Activated T-helper 2 cell treated with anti-CD3 and anti-CD28 coated beads, Interferon-gamma antibody, Interleukin-2, Interleukin-4, amounts not matched to agents 10 μg/mL and 5 μg/mL and 100 μg/mL, durations not matched to agents 14 hours and 24 hours and 36 hours (primary cell): ENCODE results near the gene LRP1. TPM values are rescaled to one million over a fixed set of nuclear protein-coding genes. Genes with fewer than 3 reads are reported as not detected.

Source experiments
- DNase-seq: peaks from one replicate; pipeline ENCODE4 v3.0.0; 2021; ENCODE audit warnings: low spot score
- H3K27ac Mint-ChIP-seq: one replicate; pipeline ENCODE4 v1.8.0; 2021; ENCODE audit warnings: mixed read lengths
- H3K27me3 Mint-ChIP-seq: one replicate; pipeline ENCODE4 v1.8.0; 2021; ENCODE audit warnings: low read depth, mixed read lengths
- H3K36me3 Mint-ChIP-seq: one replicate; pipeline ENCODE4 v1.8.0; 2021; ENCODE audit warnings: low read depth, mixed read lengths
- H3K4me1 Mint-ChIP-seq: one replicate; pipeline ENCODE4 v1.8.0; 2021; ENCODE audit warnings: low read depth, mixed read lengths
- H3K4me3 Mint-ChIP-seq: one replicate; pipeline ENCODE4 v1.8.0; 2021; ENCODE audit warnings: low read depth, mild to moderate bottlenecking, moderate library complexity, mixed read lengths
- H3K9me3 Mint-ChIP-seq: one replicate; pipeline ENCODE4 v1.8.0; 2021; ENCODE audit warnings: mixed read lengths
- intact Hi-C: fragments of 100-400 bp; cut with micrococcal nuclease; formaldehyde crosslinking; loops from one replicate; pipeline ENCODE4 v1.15.1; 2023
- total RNA-seq: library from RNA; stranded (reverse); gene quantifications from 2 replicates; pipeline ENCODE4 v1.2.3, GENCODE V29; 2022

The LRP1 gene
- total RNA-seq, 1 donor from 2014 or later, result 2.1 TPM

- peaks cover 39% of the 10 kb centered on the region for H3K4me1 Mint-ChIP-seq
- no peaks in the 10 kb centered on the region for H3K9me3 Mint-ChIP-seq
- no peaks in the 10 kb centered on the region for H3K27me3 Mint-ChIP-seq
- DNase-seq, result no peak
- intact Hi-C loops, result no loop called here
- no peak overlapping the region for H3K4me3 Mint-ChIP-seq
- H3K36me3 Mint-ChIP-seq, result peaks cover 90% of the 10 kb centered on the region
- peak overlapping the region; percentile 51 for H3K27ac Mint-ChIP-seq
These were observed 31.3 kb upstream of the LRP1 start for GRCh38 chr12:57096748-57097553.

- intact Hi-C loops, result no loop called here
- Mint-ChIP-seq H3K27ac (no peak overlapping the region), H3K9me3 (no peaks in the 10 kb centered on the region), H3K4me3 (no peak overlapping the region), H3K4me1 (peaks cover 34% of the 10 kb centered on the region), H3K36me3 (peaks cover 90% of the 10 kb centered on the region), H3K27me3 (no peaks in the 10 kb centered on the region)
- no peak for DNase-seq
These were observed 30.8 kb upstream of the LRP1 start for GRCh38 chr12:57097554-57097835.

- DNase-seq, result no peak
- H3K4me1 Mint-ChIP-seq, result peaks cover 25% of the 10 kb centered on the region
- peaks cover 86% of the 10 kb centered on the region for H3K36me3 Mint-ChIP-seq
- intact Hi-C loops, result no loop called here
- H3K27me3 Mint-ChIP-seq, result no peaks in the 10 kb centered on the region
- no peak overlapping the region for H3K27ac Mint-ChIP-seq
- no peaks in the 10 kb centered on the region for H3K9me3 Mint-ChIP-seq
- no peak overlapping the region for H3K4me3 Mint-ChIP-seq
These were observed 29.7 kb upstream of the LRP1 start for GRCh38 chr12:57098546-57098945.

- Mint-ChIP-seq H3K36me3 (peaks cover 87% of the 10 kb centered on the region), H3K27ac (peak overlapping the region; percentile 36), H3K9me3 (no peaks in the 10 kb centered on the region), H3K27me3 (no peaks in the 10 kb centered on the region), H3K4me3 (no peak overlapping the region), H3K4me1 (peaks cover 23% of the 10 kb centered on the region)
- DNase-seq, result no peak
- intact Hi-C loops, result no loop called here
These were observed 29.1 kb upstream of the LRP1 start for GRCh38 chr12:57099047-57099714.

GRCh38 chr12:57099766-57100165 lies 28.5 kb upstream of the LRP1 start:
- Mint-ChIP-seq H3K4me3 (no peak overlapping the region), H3K27ac (no peak overlapping the region), H3K27me3 (no peaks in the 10 kb centered on the region), H3K36me3 (peaks cover 87% of the 10 kb centered on the region), H3K9me3 (no peaks in the 10 kb centered on the region), H3K4me1 (peaks cover 17% of the 10 kb centered on the region)
- intact Hi-C loops, result no loop called here
- DNase-seq, result no peak

GRCh38 chr12:57101892-57102695 lies 26.2 kb upstream of the LRP1 start:
- intact Hi-C loops, result no loop called here
- peak overlapping the region; percentile 46 for H3K27ac Mint-ChIP-seq
- H3K36me3 Mint-ChIP-seq, result peaks cover 87% of the 10 kb centered on the region
- H3K4me1 Mint-ChIP-seq, result peaks cover 10% of the 10 kb centered on the region
- H3K4me3 Mint-ChIP-seq, result no peak overlapping the region
- H3K9me3 Mint-ChIP-seq, result no peaks in the 10 kb centered on the region
- no peak for DNase-seq
- H3K27me3 Mint-ChIP-seq, result no peaks in the 10 kb centered on the region

- intact Hi-C loops, result no loop called here
- Mint-ChIP-seq H3K4me3 (no peak overlapping the region), H3K4me1 (peaks cover 19% of the 10 kb centered on the region), H3K27me3 (no peaks in the 10 kb centered on the region), H3K27ac (no peak overlapping the region), H3K9me3 (no peaks in the 10 kb centered on the region), H3K36me3 (peaks cover 86% of the 10 kb centered on the region)
- no peak for DNase-seq
These were observed 24.4 kb upstream of the LRP1 start for GRCh38 chr12:57103856-57104255.

- no peak for DNase-seq
- Mint-ChIP-seq H3K9me3 (no peaks in the 10 kb centered on the region), H3K4me1 (peaks cover 21% of the 10 kb centered on the region), H3K4me3 (no peak overlapping the region), H3K27me3 (no peaks in the 10 kb centered on the region), H3K36me3 (peaks cover 83% of the 10 kb centered on the region), H3K27ac (no peak overlapping the region)
- intact Hi-C loops, result no loop called here
These were observed 23.9 kb upstream of the LRP1 start for GRCh38 chr12:57104292-57104910.

- no peak overlapping the region for H3K4me3 Mint-ChIP-seq
- H3K27me3 Mint-ChIP-seq, result no peaks in the 10 kb centered on the region
- H3K4me1 Mint-ChIP-seq, result peaks cover 28% of the 10 kb centered on the region
- intact Hi-C loops, result no loop called here
- peaks cover 83% of the 10 kb centered on the region for H3K36me3 Mint-ChIP-seq
- H3K27ac Mint-ChIP-seq, result no peak overlapping the region
- no peaks in the 10 kb centered on the region for H3K9me3 Mint-ChIP-seq
- no peak for DNase-seq
These were observed 23.1 kb upstream of the LRP1 start for GRCh38 chr12:57105011-57105753.

- intact Hi-C loops, result no loop called here
- no peaks in the 10 kb centered on the region for H3K27me3 Mint-ChIP-seq
- H3K4me1 Mint-ChIP-seq, result peaks cover 28% of the 10 kb centered on the region
- no peaks in the 10 kb centered on the region for H3K9me3 Mint-ChIP-seq
- H3K4me3 Mint-ChIP-seq, result no peak overlapping the region
- DNase-seq, result no peak
- H3K27ac Mint-ChIP-seq, result peak overlapping the region; percentile 23
- H3K36me3 Mint-ChIP-seq, result peaks cover 84% of the 10 kb centered on the region
These were observed 22.1 kb upstream of the LRP1 start for GRCh38 chr12:57106021-57106708.

GRCh38 chr12:57107456-57108155 lies 20.7 kb upstream of the LRP1 start:
- H3K36me3 Mint-ChIP-seq, result peaks cover 72% of the 10 kb centered on the region
- H3K27ac Mint-ChIP-seq, result peak overlapping the region; percentile 34
- peaks cover 36% of the 10 kb centered on the region for H3K4me1 Mint-ChIP-seq

More at GRCh38 chr12:57107456-57108155, 20.7 kb upstream of the LRP1 start:
- Mint-ChIP-seq H3K9me3 (no peaks in the 10 kb centered on the region), H3K4me3 (no peak overlapping the region), H3K27me3 (no peaks in the 10 kb centered on the region)
- DNase-seq, result no peak
- intact Hi-C loops, result no loop called here
